Fibroblast of pulmonary artery (primary cell): ENCODE data around the gene NSD1.

ENCODE experiments used
- DNase-seq: peaks from one replicate; pipeline ENCODE4 v3.0.0-alpha.2; 2010; ENCODE audit warnings: low read depth
- H3K4me3 ChIP-seq: replicated peaks from 2 replicates; pipeline ENCODE4 v1.5.1; 2011; ENCODE audit warnings: low read depth, mild to moderate bottlenecking, control low read depth, low read length, moderate library complexity
- CTCF ChIP-seq: IDR thresholded peaks from 2 replicates; pipeline ENCODE4 v1.5.1; 2011; ENCODE audit warnings: mild to moderate bottlenecking, control low read depth, low read length, inconsistent platforms; ENCODE audit errors: missing control alignments

NSD1 gene

GRCh38 chr5:177122566-177122965 is 11.0 kb upstream of the NSD1 start:
- DNase-seq, result no peak
- TF ChIP-seq CTCF, result no peak
- no peak overlapping the region for H3K4me3 ChIP-seq

- no peak for TF ChIP-seq CTCF
- DNase-seq, result no peak
- no peak overlapping the region for H3K4me3 ChIP-seq
These were observed 9.6 kb upstream of the NSD1 start for GRCh38 chr5:177123789-177124485.

DNA sequence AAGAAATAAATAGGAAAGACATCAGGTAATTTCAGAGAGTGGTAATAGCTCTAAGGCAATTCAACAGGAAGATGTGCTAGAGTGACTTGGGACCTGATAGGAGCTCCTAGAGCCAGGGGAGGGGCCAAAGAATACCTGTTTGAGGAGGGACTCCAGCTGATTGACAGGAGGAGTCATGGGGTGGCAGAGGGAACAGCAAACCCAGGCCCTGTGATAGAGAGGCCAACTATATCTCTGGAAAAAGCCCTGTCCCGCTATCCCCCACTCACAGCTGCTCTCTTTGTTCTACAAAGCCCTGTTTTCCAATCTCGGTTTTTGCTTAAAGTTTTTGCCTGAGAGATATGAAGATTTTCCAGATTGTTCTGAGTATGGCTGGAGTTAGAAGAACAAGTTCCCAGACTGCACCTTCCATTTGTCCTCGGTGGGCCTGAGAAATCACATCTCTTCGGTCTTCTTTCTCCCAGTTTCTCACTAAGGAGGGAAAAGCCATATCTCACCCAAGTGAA is 9.0 kb upstream of the NSD1 start:
- no peak for TF ChIP-seq CTCF
- H3K4me3 ChIP-seq, result no peak overlapping the region
- DNase-seq, result no peak

- H3K4me3 ChIP-seq, result no peak overlapping the region
- DNase-seq, result no peak
- TF ChIP-seq CTCF, result no peak
These were observed 6.8 kb upstream of the NSD1 start for GRCh38 chr5:177126771-177127170.

GRCh38 chr5:177128551-177128981 is 5.0 kb upstream of the NSD1 start:
- no peak for DNase-seq
- TF ChIP-seq CTCF, result no peak
- no peak overlapping the region for H3K4me3 ChIP-seq

DNA sequence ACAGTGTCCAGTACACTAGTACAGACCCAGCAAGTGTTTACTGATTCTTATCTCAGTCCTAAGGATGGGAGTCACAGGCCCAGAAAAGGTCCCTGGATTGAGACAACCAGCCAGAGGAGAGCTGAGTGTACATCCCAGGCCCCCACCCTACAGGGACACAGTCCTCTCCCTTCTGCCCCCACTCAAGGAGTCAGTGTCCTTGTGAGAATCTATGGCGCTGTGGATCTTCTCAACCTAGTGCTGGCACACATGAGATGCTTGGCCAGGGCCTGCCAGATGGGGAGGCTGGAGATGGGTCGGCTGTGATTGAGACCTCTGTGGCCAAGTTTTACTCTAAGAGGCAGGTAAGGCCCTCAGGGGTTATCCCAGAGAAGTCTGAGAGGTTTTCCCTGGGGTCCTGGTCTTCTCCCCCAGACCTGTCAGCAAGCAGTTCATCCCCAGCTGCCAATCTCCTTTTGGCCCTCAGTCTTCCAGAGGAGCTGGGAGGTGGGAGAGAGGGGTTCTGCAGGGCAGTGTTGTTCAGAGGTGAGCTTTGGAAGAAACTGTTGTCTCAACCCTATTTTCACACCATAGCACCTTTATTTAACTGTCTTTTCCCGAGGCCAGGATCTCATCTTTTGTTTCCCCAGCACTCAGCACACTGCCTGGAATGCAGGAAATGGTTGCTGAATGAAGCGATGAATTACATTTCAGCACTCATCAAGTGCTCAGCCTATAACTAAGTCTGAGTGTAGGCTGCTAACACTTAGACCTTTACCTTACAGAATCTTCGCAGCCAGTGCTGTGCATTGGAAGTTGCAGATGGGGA is 3.2 kb upstream of the NSD1 start:
- DNase-seq, result no peak
- no peak for TF ChIP-seq CTCF
- H3K4me3 ChIP-seq, result no peak overlapping the region
